COLO829 (cell line): ENCODE results near the gene SF3A2.
"Not testable (repeated sequence)": the region's sequence is repeated elsewhere in the genome, so short reads cannot be mapped to it uniquely, and the experiment has no call there.

Experiments used
- DNase-seq: peaks from one replicate; pipeline ENCODE4 v3.0.0; 2012; ENCODE audit warnings: low spot score

Gene SF3A2

DNA sequence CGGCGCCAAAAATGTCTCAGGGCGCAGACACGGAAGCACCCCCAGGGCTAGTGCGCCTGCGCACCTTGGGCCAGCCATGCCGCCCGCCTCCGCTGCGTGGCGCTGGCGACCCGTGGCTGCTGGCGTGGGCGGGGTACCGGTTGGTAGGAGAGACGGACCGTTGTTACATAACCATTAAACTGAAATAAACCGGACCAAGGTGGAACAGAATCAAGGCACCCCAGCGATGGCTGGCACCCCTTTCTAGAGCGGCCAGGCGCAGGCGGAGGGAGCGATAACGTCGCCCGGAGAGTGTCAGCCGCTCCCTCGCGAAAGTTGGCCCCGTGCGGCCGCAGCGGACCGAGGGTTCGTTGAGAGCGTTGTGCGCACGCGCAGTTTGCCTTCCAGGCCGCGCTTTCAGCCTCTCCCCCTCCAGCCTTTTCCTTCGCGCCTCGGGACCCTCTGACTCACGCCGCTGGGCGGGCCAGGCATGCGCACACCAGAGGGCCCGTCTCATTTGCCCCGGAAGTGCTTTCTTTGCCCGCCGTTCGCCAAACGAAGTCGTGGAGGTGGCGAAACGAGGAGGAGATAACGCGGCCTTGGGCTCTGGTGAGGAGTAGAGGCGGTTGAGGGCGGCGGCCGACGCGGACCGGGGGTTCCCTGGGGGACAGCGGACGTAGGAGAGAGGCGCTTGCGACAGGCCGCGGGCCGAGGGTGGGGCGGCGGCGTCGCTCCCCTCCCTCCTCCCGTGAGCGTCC lies at the start of gene SF3A2, which contains the start of gene PLEKHJ1:
TSS of gene SF3A2 (plus strand) at position 511 of the 737 bp plus-strand sequence. CDS start 6,595 bp downstream, outside the sequence.
TSS of gene PLEKHJ1 (minus strand) at position 16 of the 737 bp plus-strand sequence. CDS start 81 bp downstream, outside the sequence.
- DNase-seq = peak; percentile 97

GRCh38 chr19:2187159-2187558 lies 49.5 kb upstream of the SF3A2 start:
- no peak for DNase-seq

DNA sequence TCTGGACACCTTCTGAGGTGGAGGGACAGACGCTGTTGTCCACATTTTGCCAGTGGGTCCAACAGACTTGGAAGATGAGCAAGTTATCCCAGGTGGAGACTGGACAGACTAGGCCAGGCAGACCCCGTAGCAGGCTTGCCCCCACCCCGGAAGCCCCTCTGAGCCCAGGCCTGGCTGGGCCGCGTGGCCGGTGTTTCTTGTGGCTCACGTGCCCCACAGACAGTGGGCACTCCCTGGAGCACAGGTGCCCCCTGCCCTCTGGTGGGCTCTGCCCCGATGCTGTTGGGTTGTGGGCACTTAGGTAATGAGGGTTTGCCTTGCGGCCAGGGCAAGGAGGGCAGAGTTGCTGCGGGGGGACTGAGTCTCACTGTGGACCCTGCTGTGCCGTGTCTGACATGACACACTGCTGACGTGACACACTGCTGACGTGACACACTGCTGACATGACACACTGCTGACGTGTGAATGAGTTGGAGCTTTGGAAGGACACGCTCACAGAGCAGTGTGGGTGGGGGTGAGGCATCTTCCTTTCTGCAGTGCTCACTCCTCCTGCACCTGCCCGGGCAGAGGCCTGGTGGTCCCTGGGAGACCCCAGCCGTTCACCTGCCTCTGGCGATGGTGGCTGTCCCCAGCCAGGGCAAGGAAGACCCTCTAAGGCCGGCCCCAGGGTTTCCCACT lies 47.8 kb upstream of the SF3A2 start:
- no peak for DNase-seq

- DNase-seq = no peak
Observed at GRCh38 chr19:2189880-2190279, 46.7 kb upstream of the SF3A2 start.

DNA sequence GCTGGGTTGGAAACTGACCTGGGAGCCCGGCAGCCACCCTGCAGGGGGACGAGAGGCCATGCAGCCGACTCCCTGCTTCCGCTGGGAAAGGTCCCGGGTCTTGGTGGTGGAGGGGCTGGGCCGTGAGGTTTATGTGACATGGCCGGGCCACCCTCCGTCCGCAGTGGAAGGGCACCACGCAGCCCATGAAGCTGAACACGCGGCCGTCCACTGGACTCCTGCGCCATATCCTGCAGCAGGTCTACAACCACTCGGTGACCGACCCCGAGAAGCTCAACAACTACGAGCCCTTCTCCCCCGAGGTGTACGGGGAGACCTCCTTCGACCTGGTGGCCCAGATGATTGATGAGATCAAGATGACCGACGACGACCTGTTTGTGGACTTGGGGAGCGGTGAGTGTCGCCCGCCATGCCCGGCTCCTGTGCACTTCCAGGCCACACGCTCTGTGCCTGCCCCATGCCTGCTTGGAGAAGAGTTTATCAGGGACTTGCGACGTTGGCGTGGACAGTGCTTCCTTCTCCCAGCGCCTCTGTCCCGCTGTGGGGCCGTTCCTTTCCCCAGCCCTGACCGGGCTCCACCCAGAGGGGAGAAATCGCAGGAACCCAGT lies 45.7 kb upstream of the SF3A2 start:
- no peak for DNase-seq

GRCh38 chr19:2191456-2192310 lies 44.9 kb upstream of the SF3A2 start:
- DNase-seq = no peak

GRCh38 chr19:2192862-2193261 lies 43.8 kb upstream of the SF3A2 start:
- no peak for DNase-seq

DNA sequence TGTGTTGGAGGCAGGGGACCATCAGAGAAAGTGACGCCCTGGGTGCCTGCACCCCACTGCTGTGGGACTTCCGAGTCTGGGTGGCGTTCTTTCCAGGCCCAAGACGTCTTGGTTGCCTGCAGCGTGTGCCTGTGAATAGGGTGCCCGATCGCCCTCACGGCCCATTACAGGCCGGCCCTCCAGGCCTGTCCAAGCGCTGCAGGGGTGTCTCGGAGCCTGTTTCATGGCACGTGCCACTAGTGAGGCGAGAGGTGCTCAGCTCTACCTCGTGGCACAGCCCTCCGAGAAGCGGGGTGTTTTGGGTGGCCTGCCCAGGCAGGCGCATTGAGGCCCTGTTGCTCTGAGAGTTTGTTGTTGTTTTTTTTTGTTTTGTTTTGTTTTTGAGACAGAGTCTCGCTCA lies 42.8 kb upstream of the SF3A2 start:
- no peak for DNase-seq

GRCh38 chr19:2194513-2195078 lies 42.0 kb upstream of the SF3A2 start:
- DNase-seq = no peak

- no peak for DNase-seq
Observed at GRCh38 chr19:2195361-2195760, 41.3 kb upstream of the SF3A2 start.

DNA sequence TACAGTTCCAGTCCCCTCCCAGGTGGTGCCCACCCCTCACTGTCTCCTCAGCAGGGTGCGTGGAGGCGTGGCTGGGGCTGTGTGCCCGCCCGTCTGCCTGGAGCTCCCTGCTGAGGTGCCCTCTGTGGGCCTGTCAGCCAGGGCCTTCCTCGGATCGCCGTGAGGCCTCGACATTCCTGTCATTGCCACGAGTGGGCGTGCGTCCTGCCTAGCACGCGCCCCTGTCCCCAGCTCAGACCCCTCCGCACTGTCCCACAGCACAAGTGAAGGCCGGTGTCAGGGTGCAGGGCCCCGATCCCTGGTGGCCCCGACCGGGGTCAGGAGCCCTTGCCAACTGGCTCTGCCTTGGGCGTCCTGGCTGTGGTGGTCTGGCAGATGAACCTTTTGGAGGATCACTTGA lies 40.7 kb upstream of the SF3A2 start:
- DNase-seq = no peak

DNA sequence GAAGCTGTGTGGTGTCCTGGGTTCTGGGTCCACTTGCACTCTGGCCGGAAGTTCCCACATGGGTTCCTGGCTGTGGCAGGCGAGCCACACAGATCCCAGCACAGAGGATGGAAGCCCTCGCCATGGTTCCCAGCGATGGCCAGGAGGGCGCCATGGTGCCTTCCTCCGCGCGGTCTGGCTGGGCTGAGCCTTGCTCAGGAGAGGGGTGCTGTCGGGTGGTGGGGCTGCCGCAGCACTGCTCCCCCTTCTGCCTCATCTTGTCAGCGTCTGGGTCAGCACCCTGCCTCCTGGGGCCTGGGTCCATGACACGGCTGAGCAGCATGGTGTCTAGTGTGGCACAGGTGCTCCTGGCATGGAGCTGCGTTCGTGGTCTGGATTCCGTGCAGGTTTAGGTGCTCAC lies 39.4 kb upstream of the SF3A2 start:
- DNase-seq = no peak

GRCh38 chr19:2198317-2198716 lies 38.3 kb upstream of the SF3A2 start:
- no peak for DNase-seq

GRCh38 chr19:2199215-2199614 lies 37.4 kb upstream of the SF3A2 start:
- no peak for DNase-seq

DNA sequence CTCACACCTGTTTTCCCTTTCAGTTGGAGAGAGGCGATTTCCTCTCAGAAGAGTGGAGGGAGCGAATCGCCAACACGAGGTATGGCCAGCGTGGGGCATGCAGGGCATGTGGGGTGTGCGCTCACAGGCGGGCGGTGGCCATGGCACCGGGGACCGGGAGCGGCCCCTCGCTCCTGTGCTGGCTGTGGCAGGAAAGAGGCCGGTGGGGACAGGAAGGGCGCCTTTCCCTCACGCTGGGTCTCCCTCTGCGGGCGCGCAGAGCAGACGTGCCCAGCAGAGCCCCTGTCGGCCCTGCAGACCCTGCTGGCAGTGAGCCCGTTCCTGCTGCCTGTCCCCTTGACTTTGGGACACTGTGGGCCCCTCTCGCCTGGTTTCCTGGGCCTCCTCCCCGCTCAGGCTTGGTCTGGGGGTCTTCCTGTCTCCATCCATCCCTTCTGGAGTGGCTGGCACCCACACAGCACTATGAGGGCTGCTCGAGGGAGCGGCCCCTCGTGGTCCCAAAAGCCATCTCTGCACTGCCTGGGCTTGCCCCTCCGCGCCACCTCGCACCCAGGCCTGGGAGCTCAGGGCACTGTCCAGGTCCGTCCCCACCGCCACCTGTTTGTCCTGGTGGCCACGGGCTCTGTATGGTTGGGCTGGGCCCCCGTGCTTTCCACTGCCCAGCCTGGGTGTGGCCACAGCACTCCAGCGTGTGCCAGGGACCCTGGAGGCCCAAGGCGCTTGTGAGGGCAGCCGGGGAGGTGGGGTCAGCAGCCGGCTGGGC lies 36.6 kb upstream of the SF3A2 start:
- no peak for DNase-seq

- not testable (repeated sequence) for DNase-seq
Observed at GRCh38 chr19:2200624-2201294, 35.9 kb upstream of the SF3A2 start.

GRCh38 chr19:2201473-2202148 lies 35.0 kb upstream of the SF3A2 start:
- no peak for DNase-seq

DNA sequence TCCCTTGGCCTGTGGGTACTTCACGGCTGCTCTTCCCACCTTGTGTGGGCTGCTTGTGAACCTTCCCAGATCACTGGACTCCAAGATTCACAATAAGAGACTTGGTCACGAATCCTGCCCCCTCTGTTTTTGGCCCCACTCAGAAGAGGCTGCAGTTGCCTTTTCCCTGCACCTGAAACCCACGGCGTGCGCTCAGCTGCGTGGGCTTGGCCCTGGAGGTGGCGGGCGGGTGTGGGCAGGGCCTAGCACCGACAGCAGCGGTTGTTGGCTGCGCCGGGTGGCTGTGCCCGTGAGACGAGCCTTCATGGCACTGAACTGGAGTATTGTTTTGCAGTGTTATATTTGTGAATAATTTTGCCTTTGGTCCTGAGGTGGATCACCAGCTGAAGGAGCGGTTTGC lies 34.3 kb upstream of the SF3A2 start:
- DNase-seq = no peak

DNA sequence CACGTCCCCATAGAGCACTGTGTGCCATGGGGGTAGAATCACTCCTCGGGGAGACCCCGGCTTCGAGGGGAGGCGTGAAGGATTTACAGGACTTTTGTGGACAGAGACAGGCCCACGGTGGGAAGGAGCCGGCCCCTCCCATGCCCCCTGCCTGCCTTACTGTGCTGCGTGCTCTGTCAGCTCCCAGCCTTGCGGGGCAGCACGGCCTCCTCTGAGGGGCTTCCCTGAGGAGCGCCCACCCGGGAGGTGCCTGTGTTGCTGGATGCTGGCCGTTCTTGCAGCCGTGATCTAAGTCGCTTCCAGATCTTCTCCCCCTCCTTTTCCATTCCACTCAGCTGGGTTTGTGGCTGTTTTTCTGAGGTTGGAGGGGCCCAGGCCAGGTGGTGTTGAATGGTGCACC lies 29.6 kb upstream of the SF3A2 start:
- DNase-seq = no peak
